Measurements from ENCODE around the gene TTC27. TPM values are rescaled to one million over a fixed set of nuclear protein-coding genes. Genes with fewer than 3 reads are reported as not detected.

Gene TTC27
- total RNA-seq, 4 donors from 2014 or later = 12.6 to 25.4 (median 16.9) TPM

DNA sequence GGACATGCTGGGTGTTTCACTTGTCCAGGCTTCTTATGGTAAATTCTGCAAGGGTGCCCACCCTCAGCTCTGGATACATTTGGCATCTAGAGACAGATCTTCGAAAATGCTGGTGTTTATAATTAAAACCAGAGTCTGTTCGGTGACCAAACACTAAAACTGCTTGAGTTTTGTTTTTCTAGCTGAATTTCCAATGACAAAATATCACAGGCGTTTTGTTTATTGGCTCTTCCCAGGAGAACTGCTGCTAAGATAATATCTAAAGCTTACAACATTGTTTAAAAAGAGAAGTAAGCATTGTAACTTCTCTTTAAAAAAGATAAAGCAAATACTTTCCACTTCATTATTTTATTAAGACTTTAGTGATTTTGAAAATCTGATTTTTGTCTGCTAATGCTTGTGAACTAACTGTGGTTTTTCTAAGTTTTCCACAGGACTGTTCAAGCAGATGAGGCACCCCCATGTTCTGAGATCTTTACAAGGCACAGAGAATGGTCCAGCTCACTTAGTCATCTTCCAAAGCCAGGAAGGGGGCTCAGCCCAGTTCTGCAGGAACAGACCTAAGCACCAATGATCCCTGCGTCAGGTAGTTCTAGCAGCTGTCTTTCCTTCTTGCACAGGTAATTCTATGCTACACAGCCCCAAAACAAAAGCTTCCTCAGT is 224.1 kb downstream of the TTC27 start:
- intact Hi-C loops (cut with DNase I) = no loop called here
- DNase-seq = no peak
- H3K9me3 ChIP-seq = no peaks in the 10 kb centered on the region
- H3K27me3 ChIP-seq = no peaks in the 10 kb centered on the region
- no peak overlapping the region for H3K27ac ChIP-seq
- no peak overlapping the region for H3K4me3 ChIP-seq (replicated peaks in 1 of 3)
- H3K4me1 ChIP-seq = peaks cover 25% of the 10 kb centered on the region in 2 donors
- H3K36me3 ChIP-seq = no peaks in the 10 kb centered on the region
- WGBS, 2 donors = 45 to 62% methylated on average over 4 of the region's 4 CpGs
- TF ChIP-seq, protein P1, sequence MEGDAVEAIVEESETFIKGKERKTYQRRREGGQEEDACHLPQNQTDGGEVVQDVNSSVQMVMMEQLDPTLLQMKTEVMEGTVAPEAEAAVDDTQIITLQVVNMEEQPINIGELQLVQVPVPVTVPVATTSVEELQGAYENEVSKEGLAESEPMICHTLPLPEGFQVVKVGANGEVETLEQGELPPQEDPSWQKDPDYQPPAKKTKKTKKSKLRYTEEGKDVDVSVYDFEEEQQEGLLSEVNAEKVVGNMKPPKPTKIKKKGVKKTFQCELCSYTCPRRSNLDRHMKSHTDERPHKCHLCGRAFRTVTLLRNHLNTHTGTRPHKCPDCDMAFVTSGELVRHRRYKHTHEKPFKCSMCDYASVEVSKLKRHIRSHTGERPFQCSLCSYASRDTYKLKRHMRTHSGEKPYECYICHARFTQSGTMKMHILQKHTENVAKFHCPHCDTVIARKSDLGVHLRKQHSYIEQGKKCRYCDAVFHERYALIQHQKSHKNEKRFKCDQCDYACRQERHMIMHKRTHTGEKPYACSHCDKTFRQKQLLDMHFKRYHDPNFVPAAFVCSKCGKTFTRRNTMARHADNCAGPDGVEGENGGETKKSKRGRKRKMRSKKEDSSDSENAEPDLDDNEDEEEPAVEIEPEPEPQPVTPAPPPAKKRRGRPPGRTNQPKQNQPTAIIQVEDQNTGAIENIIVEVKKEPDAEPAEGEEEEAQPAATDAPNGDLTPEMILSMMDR (IDR thresholded peaks at IDR 0.05) = no peak
- no peak for TF ChIP-seq POLR2A (IDR thresholded peaks at IDR 0.05)

DNA sequence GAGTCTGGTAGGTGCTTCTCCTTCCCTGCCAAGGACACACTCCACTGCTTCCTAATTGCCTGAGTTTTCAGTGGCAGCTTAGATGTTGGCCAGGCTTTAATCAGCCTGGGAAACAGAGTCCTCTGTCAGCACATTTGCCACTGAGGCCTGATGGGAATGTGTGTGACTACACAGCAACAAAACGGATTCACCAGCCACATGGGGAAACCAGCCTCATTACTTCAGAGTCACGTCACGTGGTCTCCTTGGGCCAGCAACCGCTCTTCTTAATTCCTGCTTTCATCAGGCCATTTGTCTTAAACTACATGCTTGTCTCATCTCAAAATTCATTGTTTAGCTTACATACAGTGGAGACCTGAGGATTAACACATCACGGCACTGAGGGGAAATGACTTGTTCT is 225.0 kb downstream of the TTC27 start:
- Histone ChIP-seq H3K27me3 (no peaks in the 10 kb centered on the region), H3K36me3 (no peaks in the 10 kb centered on the region), H3K4me3 (replicated peaks in 1 of 3) (no peak overlapping the region), H3K9me3 (no peaks in the 10 kb centered on the region), H3K4me1 (peaks cover 25% of the 10 kb centered on the region in 2 donors), H3K27ac (no peak overlapping the region)
- TF ChIP-seq POLR2A (IDR thresholded peaks at IDR 0.05) = no peak
- TF ChIP-seq, protein P1 (IDR thresholded peaks at IDR 0.05) = no peak
- WGBS, 2 donors = 68 to 81% methylated on average over 5 of the region's 5 CpGs
- intact Hi-C loops (cut with DNase I) = no loop called here
- peak; percentile 37 to 57 for DNase-seq

DNA sequence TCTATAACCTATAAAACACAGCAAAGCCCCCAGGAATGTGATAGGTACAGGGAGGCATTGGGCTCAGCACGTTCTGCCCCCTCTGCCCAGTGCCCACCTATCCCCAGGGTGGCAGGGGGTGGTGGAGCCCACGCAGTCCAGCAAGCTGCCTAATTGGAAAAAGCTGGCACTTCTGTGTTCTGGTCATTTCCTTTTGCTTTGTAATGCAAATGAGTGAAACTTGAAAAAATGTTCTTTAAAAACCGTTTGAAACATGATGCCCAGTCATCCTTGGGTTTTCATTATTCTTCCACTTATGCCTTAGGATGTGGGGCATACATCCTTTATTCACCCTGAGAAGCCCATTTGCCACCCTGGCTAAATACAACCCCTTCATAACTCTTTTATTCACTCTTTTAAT is 229.0 kb downstream of the TTC27 start:
- WGBS, 2 donors = 56 to 64% methylated on average over 3 of the region's 3 CpGs
- intact Hi-C loops (cut with DNase I) = no loop called here
- H3K27me3 ChIP-seq = no peaks in the 10 kb centered on the region
- no peaks in the 10 kb centered on the region for H3K36me3 ChIP-seq
- no peak overlapping the region for H3K4me3 ChIP-seq (replicated peaks in 1 of 3)
- TF ChIP-seq, protein P1 (IDR thresholded peaks at IDR 0.05) = no peak
- no peak for TF ChIP-seq POLR2A (IDR thresholded peaks at IDR 0.05)
- no peak for DNase-seq
- H3K4me1 ChIP-seq = peaks cover 10 to 12% of the 10 kb centered on the region in 2 donors
- no peak overlapping the region for H3K27ac ChIP-seq
- H3K9me3 ChIP-seq = no peaks in the 10 kb centered on the region

DNA sequence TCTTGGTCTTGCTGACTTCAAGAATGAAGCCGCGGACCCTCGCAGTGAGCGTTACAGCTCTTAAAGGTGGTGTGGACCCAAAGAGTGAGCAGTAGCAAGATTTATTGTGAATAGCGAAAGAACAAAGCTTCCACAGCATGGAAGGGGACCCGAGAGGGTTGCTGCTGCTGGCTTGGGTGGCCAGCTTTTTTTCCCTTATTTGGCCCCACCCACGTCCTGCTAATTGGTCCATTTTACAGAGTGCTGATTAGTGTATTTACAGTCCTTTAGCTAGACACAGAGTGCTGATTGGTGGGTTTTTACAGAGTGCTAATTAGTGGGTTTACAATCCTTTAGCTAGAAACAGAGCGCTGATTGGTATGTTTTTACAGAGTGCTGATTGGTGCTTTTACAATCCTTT is 230.9 kb downstream of the TTC27 start:
- Histone ChIP-seq H3K27ac (no peak overlapping the region), H3K4me1 (no peaks in the 10 kb centered on the region), H3K36me3 (no peaks in the 10 kb centered on the region), H3K9me3 (no peaks in the 10 kb centered on the region), H3K27me3 (no peaks in the 10 kb centered on the region), H3K4me3 (replicated peaks in 1 of 3) (no peak overlapping the region)
- DNase-seq = no peak
- WGBS, 2 donors = 94 to 97% methylated on average over 8 of the region's 8 CpGs
- intact Hi-C loops (cut with DNase I) = no loop called here
- TF ChIP-seq, protein P1 (IDR thresholded peaks at IDR 0.05) = no peak
- no peak for TF ChIP-seq POLR2A (IDR thresholded peaks at IDR 0.05)

DNA sequence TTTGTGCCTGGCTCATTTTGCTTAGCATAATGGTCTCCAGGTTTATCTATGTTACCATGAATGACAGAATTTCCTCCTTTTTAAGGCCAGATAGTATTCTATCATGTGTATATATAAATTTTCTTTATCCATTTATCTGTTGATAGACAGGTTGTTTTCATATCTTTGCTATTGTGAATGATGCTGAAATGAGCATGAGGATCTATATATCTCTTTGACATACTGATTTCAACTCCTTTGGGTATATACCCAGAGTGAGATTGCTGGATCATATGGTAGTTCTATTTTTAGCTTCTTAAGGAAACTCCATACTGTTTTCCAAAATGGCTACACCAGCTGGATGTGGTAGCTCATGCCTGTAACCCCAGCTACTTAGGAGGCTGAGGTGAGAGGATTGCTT is 232.5 kb downstream of the TTC27 start:
- intact Hi-C loops (cut with DNase I) = no loop called here
- no peaks in the 10 kb centered on the region for H3K36me3 ChIP-seq
- no peaks in the 10 kb centered on the region for H3K9me3 ChIP-seq
- peaks cover 6% of the 10 kb centered on the region in 2 donors for H3K4me1 ChIP-seq
- no peak for DNase-seq
- H3K4me3 ChIP-seq (replicated peaks in 1 of 3) = no peak overlapping the region
- no peak for TF ChIP-seq POLR2A (IDR thresholded peaks at IDR 0.05)
- TF ChIP-seq, protein P1 (IDR thresholded peaks at IDR 0.05) = no peak
- no peak overlapping the region for H3K27ac ChIP-seq
- no peaks in the 10 kb centered on the region for H3K27me3 ChIP-seq
